HG03025 (cell line): ENCODE data around the gene MRLN.
"Not testable (repeated sequence)": the region's sequence is repeated elsewhere in the genome, so short reads cannot be mapped to it uniquely, and the experiment has no call there.

ENCODE experiments used
- ATAC-seq: cut with Tn5 transposase; IDR thresholded peaks from one replicate; pipeline ENCODE4 v1.9.1; 2021; ENCODE audit warnings: mild to moderate bottlenecking, moderate library complexity; ENCODE audit not compliant: unreplicated experiment, low FRiP score

The MRLN gene

DNA sequence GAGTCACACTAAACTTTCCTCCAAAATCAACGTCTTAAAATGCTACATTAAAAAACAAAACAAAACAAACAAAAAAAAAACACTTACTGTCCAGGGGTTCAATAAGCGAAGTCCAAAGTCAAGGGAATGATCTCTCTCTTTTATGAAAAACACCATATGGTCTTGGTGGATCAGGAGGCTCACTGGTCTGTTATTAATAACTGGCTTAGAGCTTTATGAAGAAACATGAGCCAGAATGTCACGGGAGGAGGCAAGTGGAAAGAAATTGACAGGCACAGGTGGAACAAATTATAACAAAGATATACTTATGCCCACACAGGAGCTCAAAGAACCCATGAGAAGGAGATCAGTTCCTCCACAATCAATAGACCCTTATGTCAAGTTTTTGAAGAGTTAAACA lies at the start of gene MRLN:
TSS of gene MRLN (minus strand) at position 189 of the 400 bp plus-strand sequence.
- ATAC-seq: no peak

DNA sequence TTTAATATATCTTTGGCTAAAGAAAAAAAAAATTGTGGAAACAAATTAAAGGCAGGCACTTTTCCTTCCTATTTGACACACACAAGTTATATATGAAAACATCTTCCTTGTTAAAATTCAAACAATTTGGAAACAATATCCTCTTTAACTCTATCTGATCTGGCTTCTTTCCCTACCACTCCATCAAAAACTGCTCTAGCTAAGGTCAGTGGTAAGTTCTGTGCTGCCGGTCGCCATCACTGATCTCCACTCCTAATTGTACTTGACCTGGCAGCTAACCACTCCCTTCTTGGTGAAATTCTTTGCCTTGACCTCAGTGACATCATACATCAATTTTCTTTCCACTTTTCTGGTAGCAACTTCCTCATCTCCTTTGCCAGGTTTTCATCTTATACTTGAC lies 47.9 kb upstream of the MRLN start:
- no peak for ATAC-seq

DNA sequence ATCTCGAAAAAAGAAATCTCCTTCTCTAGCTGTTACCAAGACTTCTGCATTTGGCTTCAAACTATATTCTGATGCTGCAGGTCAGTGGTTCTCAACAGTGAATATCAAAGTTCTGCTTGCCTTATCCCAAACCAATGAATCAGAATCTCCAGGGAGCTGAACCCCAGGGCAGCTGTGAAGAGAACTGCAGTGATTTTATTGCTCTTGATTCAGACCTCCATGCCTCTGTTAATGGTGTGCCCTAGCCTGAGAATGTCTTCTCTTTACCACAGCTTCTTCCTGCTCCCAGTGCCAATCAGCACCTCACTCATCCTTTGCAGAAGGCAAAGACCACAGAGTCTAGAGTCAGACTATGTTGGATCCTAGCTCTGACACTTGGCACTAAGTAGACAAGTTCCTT lies 46.2 kb upstream of the MRLN start:
- no peak for ATAC-seq

DNA sequence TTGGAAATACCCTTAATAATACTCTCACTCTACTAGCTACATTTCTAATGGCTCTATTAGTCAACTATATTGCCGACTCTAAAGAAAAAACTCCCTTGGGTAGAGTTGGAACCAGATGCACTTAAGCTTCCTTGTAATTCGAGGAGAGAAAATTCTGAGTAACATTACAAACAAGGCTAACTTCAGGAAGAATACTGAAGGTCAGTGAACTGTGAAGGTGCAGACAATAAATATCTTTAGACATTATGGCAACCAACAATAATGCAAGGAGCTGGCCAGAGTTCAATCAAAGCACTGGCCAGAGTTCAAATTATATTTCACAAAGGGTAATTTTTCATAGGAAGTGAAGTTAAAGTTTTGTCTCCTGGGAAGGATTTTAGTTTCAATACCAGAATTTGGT lies 40.7 kb upstream of the MRLN start:
- ATAC-seq: no peak

DNA sequence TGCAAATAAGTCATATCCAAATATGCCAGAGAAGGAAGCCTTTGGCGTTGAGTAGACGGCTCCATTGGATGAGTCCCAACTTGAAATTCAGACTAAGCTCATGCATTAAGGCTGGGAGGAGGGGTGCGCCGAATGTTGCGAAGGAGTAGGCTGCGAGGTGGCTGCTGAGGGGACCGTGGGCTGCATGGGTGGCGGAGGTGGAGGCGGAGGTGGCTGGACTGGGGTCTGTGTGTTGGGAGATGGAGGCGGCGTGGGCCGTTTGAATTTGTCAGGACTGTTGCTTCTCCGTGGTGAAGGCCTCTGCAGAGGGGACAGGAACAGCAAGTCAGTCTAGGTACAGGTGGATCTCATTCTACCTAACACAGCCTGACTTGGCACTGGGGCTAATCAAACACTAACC lies 39.6 kb upstream of the MRLN start:
- ATAC-seq: no peak

DNA sequence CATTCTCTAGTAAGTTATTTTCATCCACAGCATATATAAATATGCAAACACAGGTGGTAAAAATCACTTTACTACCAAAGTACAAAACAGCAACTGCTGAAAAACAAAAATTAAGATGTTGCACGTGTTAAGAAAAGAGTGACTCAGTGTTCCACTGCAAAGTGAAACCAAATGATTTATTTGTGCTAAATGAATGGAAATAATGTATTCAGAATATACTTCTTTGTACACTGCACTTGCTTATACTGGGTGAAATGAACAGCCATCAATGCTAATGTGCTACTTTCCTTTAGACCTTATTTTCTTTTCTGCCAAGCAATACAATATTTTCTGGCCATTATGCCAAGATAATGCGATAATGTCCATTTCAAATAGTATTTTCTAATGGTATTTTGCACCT lies 38.3 kb upstream of the MRLN start:
- ATAC-seq: no peak

DNA sequence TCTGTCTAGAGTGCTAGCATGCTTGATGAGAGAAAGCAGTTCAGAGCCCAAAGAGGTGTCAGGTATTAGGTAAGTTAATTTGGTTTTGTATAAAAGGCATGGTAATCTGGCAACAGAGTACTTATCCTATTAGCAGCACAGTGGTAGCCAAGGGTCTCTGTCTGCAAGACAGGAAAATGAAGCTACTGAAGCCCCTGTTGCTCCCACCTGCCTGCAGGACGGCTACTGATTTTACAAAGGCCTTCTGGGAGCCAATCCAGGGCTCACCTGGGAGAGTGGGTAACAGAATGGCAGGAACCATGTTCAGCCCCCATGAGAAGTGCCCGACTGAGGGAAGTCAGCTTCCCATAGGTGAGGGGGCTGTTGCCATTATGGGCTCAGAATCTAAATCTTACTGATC lies 36.8 kb upstream of the MRLN start:
- not testable (repeated sequence) for ATAC-seq

DNA sequence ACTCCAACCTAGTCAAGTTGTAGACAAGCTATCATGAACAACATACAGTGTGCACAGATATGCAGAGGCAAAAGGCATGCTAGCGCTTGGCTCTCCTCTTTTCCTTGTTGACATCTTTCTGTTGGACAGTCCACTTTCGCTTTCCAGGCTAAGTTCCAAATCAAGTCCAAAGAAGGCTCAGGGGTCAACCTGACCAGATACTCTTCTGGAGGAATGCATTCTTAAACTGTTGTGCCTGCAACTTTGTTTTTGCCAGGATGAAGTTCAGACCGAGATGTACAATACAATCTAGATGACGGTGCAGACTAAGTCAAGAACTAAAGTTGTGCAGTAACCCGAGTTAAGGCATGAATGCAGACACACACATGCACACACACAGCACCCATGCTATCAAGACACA lies 35.7 kb upstream of the MRLN start:
- ATAC-seq: not testable (repeated sequence)

DNA sequence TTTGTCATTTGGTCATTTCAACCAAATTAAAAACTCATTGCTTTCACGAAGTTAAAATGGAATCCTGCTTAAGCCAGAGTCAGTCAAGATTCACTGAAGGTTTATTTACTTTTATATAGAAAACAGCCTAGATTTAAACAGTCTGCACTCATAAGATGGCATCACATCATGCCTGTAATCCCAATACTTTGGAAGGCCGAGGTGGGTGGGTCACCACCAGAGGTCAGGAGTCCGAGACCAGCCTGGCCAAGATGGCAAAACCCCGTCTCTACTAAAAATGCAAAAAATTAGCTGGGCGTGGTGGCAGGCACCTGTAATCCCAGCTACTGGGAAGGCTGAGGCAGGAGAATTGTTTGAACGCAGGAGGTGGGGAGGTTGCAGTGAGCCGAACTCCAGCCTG lies 33.8 kb upstream of the MRLN start:
- ATAC-seq: not testable (repeated sequence)

DNA sequence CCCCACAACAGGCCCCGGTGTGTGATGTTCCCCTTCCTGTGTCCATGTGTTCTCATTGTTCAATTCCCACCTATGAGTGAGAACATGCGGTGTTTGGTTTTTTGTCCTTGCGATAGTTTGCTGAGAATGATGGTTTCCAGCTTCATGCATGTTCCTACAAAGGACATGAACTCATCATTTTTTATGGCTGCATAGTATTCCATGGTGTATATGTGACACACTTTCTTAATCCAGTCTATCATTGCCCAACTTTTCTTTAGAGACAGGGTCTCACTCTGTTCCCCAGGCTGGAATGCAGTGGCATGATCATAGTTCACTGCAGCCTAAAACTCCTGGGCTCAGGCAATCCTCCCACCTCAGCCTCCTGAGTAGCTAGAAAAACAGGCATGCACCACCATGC lies 32.2 kb upstream of the MRLN start:
- ATAC-seq: not testable (repeated sequence)

DNA sequence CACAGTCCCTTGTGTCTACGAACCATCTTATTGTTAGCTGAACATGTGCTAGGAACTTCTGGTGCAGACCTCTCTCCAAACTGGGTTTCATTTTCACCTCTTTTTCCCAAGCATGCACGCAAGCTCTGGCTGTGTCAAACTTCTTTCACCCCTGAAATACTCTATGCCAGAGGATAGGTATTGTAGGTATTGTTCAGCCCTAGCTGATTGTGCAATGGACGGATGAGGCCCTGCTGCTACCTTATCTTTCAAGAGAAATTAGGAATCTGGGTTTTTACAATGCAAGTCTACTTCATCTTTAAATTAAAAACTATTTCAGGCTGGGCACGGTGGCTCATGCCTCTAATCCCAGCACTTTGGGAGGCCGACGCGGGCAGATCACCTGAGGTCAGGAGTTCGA lies 28.3 kb upstream of the MRLN start:
- no peak for ATAC-seq

DNA sequence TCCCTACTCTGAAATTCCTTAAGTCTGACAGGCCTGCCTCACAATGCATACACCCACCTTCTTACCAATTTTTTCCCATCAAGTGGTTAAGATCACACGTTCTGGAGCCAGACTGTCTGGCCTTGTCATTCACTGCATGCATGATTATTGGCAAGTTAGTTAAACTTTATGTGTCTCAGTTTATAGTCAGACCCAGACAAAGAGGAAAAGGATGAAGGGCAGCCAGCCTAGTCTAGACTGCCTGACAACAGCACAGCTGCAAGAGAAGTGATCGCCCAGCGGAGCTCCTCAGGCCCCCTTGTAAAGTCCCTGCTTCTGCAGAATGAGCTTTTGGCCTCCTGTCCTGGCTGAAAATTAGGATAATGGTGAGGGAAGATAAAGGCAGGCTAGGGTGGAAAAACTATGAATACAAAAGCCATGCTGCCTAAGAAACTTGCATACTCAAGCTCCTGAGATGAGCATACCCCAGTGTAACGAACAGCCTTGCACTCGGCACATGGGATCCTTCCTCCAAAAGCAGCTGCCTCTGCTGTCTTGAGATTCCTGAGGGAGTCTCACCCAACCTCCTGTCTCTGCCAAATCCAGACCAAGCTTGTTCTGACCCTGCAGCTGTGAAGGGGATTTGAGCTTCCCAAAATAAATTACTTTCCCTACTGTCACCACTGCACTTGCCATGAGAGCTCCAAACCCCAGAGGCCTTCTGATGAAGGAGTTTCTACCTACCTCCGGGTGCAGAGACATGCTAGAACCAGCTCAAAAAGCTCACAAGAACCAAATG lies 26.7 kb upstream of the MRLN start:
- no peak for ATAC-seq

DNA sequence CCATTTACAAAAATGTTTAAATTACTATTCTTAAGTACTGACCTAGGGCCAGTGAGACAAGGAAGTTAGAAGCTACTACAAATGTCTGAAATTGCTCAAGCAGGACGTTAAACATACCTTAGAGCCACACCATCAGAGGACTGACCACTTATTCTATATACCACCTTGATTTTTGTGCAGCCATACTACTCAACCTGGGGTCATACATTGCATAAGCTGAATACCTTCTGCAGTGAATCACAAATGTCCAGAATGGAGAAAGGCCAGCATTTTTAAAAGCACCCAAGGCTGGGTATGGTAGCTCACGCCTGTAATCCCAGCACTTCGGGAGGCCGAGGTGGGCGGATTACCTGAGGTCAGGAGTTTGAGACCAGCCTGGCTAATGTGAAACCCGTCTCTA lies 21.2 kb upstream of the MRLN start:
- no peak for ATAC-seq

DNA sequence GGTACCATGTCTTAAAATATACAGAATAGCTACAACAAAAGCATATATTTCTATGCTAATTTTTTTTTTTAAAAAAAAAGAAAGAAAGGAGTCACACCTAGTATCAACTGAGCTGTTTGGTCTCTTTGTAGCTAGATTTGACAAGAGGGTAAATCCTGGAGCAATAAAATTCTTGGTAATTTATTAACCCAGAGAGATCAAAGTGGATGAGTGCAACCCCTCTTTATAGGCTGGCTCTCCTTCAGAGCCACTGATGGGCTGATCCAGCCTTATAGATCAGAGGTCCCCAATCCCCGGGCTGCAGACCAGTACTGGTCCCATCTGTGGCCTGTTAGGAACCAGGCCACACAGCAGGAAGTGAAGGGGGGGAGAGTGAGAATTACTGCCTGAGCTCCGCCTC lies 19.8 kb upstream of the MRLN start:
- no peak for ATAC-seq

DNA sequence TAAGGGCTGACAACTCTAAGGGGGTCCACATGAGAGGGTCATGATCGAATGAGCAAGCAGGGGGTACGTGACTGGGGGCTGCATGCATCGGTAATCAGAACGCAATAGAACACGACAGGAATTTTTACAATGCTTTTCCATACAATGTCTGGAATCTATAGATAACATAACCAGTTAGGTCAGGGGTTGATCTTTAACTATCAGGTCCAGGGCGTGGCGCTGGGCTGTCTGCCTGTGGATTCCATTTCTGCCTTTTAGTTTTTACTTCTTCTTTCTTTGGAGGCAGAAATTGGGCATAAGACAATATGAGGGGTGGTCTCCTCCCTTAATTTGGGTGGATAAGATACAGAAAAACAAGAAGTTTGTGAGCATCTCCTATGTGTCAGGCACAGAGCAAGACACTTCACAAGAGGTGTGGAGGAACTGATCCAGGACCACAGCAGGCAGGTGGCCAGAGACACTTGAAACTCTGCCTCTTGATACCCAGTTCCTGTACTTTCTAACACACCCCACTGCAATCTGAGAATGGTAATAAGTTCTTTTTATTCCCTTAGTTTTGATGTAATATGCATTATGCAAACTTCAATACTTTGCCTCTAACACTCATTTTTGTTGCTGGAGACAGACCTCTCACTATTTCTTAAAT lies 18.0 kb upstream of the MRLN start:
- no peak for ATAC-seq

DNA sequence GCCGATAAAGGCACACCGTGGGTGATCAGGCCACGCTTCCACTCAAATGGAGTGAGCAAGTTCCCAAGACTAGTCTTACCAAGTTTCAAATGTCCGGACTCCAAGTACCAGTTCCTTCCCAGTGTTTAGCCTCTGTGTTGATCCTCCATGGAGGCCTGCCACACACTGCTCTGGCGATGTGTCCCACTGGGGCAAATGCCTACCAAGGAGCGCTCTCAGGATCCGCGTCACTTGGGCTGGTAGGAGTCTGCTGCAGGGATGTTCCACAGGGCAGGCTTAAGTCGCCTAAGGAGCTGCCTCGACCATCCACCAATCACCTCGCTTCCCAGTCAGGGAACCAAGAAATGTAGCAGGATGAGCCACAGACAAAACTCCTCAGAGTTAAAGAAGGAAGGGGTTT lies 17.4 kb upstream of the MRLN start:
- no peak for ATAC-seq

DNA sequence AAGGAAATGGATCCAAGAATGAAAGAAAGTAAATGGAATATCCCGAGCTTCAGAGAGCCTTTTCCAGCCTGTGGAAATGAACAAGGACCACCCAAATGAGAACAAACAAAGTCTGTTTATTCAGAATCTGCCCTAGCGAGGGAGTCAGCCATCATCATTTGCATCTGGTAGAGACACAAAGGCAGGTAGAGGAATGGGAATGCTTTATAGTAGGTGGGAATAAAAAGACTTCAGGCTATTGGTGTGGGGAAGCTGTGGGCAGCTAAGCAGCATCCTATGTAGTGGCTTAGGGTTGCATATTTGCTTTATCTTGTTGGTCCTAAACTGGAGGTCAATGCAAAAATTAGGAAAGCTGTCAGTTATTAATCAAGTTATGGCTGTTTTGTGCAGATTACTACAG lies 9.2 kb upstream of the MRLN start:
- no peak for ATAC-seq

DNA sequence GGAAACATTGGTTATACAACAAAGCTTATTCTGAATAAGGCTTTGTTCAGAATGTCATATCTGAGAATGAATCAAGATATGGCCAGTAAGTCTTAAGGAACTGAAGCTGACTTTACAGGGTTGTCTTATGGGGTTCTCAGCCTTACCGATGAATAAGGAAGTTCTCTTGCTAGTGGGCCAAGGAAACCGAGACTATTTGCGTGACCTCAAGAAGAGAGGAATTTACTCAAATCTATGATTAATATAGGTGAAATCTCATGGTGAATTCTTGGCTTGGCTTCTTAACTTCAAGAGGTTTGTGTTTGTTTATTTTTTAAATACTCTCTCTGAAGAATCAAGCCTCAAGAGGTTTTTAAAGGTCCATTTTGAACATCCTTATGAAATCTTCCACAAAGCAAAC lies 4.7 kb upstream of the MRLN start:
- no peak for ATAC-seq

DNA sequence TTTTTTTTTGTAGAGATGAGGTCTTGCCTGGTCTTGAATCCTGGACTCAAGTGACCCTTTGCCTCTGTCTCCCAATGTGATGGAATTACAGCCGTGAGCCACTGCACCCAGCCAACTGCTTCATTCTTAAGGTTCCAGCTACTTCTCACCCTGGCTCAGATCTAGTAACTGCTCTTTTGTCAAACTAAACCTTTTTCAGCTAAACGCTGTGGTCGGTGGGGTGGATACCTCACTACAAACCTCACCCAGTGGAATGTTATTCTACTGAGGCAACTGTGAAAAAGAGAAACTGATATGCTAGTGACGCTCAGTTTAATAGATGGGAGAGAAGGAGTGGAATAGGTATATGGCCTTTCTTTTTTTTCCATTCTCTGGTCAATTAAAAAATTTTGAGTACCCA lies 1.7 kb upstream of the MRLN start:
- no peak for ATAC-seq

DNA sequence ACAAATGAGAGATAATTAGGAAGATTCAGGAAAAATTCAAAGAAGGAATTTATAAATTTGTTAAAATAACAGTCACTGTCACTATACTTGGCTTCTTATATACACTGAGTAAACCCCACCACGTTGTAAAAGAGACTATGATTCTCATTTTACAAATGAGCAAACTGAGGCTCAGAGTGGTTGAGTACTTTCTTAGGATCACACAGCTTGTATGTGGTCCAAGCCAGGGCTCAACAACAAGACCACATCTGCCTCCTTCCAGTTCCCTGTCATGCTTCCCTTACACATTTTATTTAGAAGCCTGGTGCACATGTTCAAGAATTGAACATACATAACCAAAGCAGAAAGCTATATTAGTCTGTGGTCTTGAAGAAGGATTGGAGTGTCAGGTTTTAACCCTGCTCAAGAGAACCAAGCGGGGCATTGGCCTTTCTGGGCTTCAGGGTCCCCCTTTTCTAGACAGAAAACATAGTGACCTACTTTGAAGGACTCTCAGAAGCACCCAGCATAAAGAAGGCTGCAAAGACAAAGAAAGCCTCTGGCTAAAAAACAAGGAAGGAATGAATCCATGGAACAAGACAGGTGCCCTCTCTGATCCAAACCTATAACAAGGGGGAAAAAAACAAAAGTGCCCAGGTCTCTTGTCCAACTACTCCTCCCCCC lies 846 bp downstream of the MRLN start:
- no peak for ATAC-seq

DNA sequence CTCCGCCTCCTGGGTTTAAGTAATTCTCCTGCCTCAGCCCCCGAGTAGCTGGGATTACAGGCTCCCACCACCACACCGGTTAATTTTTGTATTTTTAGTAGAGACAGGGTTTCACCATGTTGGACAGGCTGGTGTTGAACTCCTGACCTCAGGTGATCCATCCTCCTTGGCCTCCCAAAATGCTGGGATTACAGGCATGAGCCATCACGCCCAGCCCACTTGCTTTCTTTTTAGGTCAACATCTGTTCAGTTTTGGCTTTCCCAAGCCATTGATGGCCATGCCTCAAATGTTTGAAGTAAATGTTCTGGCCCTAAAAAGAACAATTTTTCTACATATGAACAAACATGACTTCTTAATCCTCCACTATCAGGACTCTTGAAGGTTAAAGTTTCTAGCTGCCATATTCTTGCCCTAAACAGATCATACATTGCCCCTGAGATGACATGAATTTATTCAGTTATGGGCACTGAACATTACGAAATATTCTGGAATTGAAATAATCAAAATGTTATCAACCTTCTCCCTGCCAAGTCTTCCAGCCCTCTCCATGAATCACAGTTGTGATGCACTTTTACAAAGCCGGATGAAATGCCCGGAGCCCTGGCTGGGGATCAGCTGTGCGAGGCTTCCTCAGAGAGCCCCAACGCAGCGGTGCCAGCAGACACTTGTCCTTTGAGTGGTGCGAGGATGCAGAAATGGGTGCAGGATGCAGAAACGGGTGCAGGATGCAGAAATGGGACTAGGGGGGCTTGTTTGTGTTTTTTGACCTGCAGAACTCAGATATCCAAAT lies 2.9 kb downstream of the MRLN start:
- ATAC-seq: no peak
